H7 (cell line): ENCODE measurements around the gene MYO5A. TPM values are rescaled to one million over a fixed set of nuclear protein-coding genes. Genes with fewer than 3 reads are reported as not detected.
"Not testable (repeated sequence)": the region's sequence is repeated elsewhere in the genome, so short reads cannot be mapped to it uniquely, and the experiment has no call there.

Experiments used
- DNase-seq: peaks from one replicate; pipeline ENCODE4 v3.0.0; 2012
- H3K27me3 ChIP-seq: 2 replicates; pipeline ENCODE4 v1.6.0; 2011; ENCODE audit warnings: mild to moderate bottlenecking, low read length; ENCODE audit not compliant: control insufficient read depth, insufficient read depth
- H3K36me3 ChIP-seq: replicated peaks from 2 replicates; pipeline ENCODE4 v1.5.1; 2011; ENCODE audit warnings: low read length; ENCODE audit not compliant: control insufficient read depth, insufficient read depth
- H3K4me3 ChIP-seq: 2 replicates; pipeline ENCODE4 v1.5.1; 2011; ENCODE audit warnings: low read depth, mild to moderate bottlenecking, control low read depth, low read length, moderate library complexity; ENCODE audit not compliant: insufficient read depth
- total RNA-seq: library from RNA; depleted of rRNA; stranded (reverse); fragments of >200 nt; shearing (Covaris generic); gene quantifications from 2 replicates; pipeline ENCODE4 v1.2.3, GENCODE V29; 2014

Gene MYO5A
- total RNA-seq, 1 experiment from 2014 or later, result 9.7 TPM

- Histone ChIP-seq H3K36me3 (no peaks in the 10 kb centered on the region), H3K4me3 (no peak overlapping the region), H3K27me3 (no peaks in the 10 kb centered on the region)
- no peak for DNase-seq
Observed at GRCh38 chr15:52503788-52504496, 24.7 kb downstream of the MYO5A start.

- H3K36me3 ChIP-seq, result no peaks in the 10 kb centered on the region
- no peaks in the 10 kb centered on the region for H3K27me3 ChIP-seq
- no peak overlapping the region for H3K4me3 ChIP-seq
- DNase-seq, result no peak
Observed at GRCh38 chr15:52502608-52503007, 26.1 kb downstream of the MYO5A start.

- Histone ChIP-seq H3K36me3 (no peaks in the 10 kb centered on the region), H3K27me3 (no peaks in the 10 kb centered on the region), H3K4me3 (no peak overlapping the region)
- DNase-seq, result no peak
Observed at GRCh38 chr15:52499506-52499905, 29.2 kb downstream of the MYO5A start.

- Histone ChIP-seq H3K27me3 (no peaks in the 10 kb centered on the region), H3K4me3 (no peak overlapping the region), H3K36me3 (no peaks in the 10 kb centered on the region)
- no peak for DNase-seq
Observed at GRCh38 chr15:52498706-52499105, 30.0 kb downstream of the MYO5A start.

GRCh38 chr15:52496776-52497470 is 31.8 kb downstream of the MYO5A start:
- DNase-seq, result no peak
- H3K27me3 ChIP-seq, result no peaks in the 10 kb centered on the region
- H3K4me3 ChIP-seq, result no peak overlapping the region
- H3K36me3 ChIP-seq, result no peaks in the 10 kb centered on the region

- no peak overlapping the region for H3K4me3 ChIP-seq
- DNase-seq, result no peak
- no peaks in the 10 kb centered on the region for H3K27me3 ChIP-seq
- H3K36me3 ChIP-seq, result no peaks in the 10 kb centered on the region
Observed at GRCh38 chr15:52496175-52496574, 32.5 kb downstream of the MYO5A start.

GRCh38 chr15:52495125-52495524 is 33.6 kb downstream of the MYO5A start:
- no peaks in the 10 kb centered on the region for H3K27me3 ChIP-seq
- H3K4me3 ChIP-seq, result no peak overlapping the region
- no peaks in the 10 kb centered on the region for H3K36me3 ChIP-seq
- no peak for DNase-seq

GRCh38 chr15:52493968-52494367 is 34.7 kb downstream of the MYO5A start:
- DNase-seq, result no peak
- H3K4me3 ChIP-seq, result no peak overlapping the region

GRCh38 chr15:52492132-52492531 is 36.5 kb downstream of the MYO5A start:
- Histone ChIP-seq H3K36me3 (no peaks in the 10 kb centered on the region), H3K27me3 (no peaks in the 10 kb centered on the region), H3K4me3 (no peak overlapping the region)
- DNase-seq, result no peak

More at GRCh38 chr15:52493968-52494367, 34.7 kb downstream of the MYO5A start:
- Histone ChIP-seq H3K36me3 (no peaks in the 10 kb centered on the region), H3K27me3 (no peaks in the 10 kb centered on the region)

GRCh38 chr15:52491472-52491871 is 37.2 kb downstream of the MYO5A start:
- H3K27me3 ChIP-seq, result no peaks in the 10 kb centered on the region
- no peaks in the 10 kb centered on the region for H3K36me3 ChIP-seq
- H3K4me3 ChIP-seq, result no peak overlapping the region
- DNase-seq, result no peak

GRCh38 chr15:52489430-52489829 is 39.2 kb downstream of the MYO5A start:
- not testable (repeated sequence) for H3K4me3 ChIP-seq, DNase-seq, H3K36me3 ChIP-seq, H3K27me3 ChIP-seq

- DNase-seq, result no peak
- H3K36me3 ChIP-seq, result no peaks in the 10 kb centered on the region
Observed at GRCh38 chr15:52488830-52489229, 39.9 kb downstream of the MYO5A start.

GRCh38 chr15:52486003-52486996 is 42.4 kb downstream of the MYO5A start:
- DNase-seq, result peak; percentile 54

More at GRCh38 chr15:52488830-52489229, 39.9 kb downstream of the MYO5A start:
- no peaks in the 10 kb centered on the region for H3K27me3 ChIP-seq
- H3K4me3 ChIP-seq, result no peak overlapping the region

GRCh38 chr15:52485290-52485689 is 43.4 kb downstream of the MYO5A start:
- no peak overlapping the region for H3K4me3 ChIP-seq
- H3K27me3 ChIP-seq, result no peaks in the 10 kb centered on the region
- no peaks in the 10 kb centered on the region for H3K36me3 ChIP-seq
- no peak for DNase-seq

More at GRCh38 chr15:52486003-52486996, 42.4 kb downstream of the MYO5A start:
- H3K4me3 ChIP-seq, result no peak overlapping the region
- H3K36me3 ChIP-seq, result no peaks in the 10 kb centered on the region
- no peaks in the 10 kb centered on the region for H3K27me3 ChIP-seq
